RWPE1 (cell line): ENCODE results near the gene CCDC197.

Experiments
- CTCF ChIA-PET: fragments of 350-600 bp; sonication (Branson Sonifier 250); formaldehyde crosslinking; extraction: SDS; loops from one replicate; lab custom pipeline; 2021; lab: Yijun Ruan, JAX
- POLR2A ChIA-PET: fragments of 400-600 bp; formaldehyde crosslinking; extraction: SDS; loops from one replicate; lab custom pipeline; 2020; ENCODE audit warnings: antibody characterized with exemption; ENCODE audit not compliant: low non-redundant PET; lab: Yijun Ruan, JAX
- DNase-seq: peaks from one replicate; pipeline ENCODE4 v3.0.0; 2012; ENCODE audit warnings: low spot score
- H3K27ac ChIP-seq: fragments of 450-650 bp; 2 replicates; pipeline ENCODE4 v1.5.1; 2017
- TF ChIP-seq, protein P1 (sequence below): fragments of 450-650 bp; conservative IDR thresholded peaks from 2 replicates; pipeline ENCODE4 v1.5.1; 2017; ENCODE audit warnings: low read depth, mild to moderate bottlenecking

The CCDC197 gene

DNA sequence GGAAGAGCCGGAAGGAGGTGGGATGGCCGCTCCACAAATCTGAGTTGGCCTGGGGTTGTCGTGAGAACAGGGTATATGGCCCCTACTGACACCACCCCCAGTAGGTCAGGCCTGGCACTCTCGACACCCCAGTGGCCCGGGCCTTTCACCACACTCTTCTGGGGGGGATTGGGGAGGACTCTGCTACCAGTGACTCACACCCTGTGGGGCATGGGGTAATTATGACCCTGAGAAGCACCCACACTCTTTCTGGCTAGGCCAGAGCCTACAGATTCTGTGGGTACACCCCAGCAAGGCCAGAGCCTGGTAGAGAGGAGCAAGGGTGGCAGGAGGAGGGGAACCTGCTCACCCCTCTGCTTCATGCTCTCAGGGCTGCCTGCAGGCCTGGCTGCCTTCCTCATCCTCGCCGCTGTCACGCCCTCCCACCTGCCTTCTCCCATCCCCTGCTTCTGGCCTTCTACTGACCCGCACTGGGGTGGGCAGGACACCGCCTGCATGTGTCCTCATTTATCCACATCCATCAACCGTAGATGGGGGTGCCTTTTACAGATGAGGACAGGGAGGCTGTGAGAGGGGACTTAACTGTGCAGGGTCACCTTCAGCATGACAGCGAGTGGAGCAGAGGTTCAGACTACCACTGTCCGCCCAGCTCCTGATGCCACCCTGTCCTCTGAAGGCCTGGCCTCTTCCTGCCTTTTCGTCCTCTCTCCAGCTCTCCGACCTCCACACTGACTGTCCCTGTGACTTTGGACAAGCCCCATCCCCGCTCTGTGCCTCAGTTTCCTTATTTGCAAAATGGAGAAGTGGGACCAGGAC is 39.1 kb upstream of the CCDC197 start:
- CTCF ChIA-PET: interaction anchor here (0.6 to 2.3 kb wide), 2 partner anchors 18 to 122 kb away, joined by 3 to 9 read pairs; no protein-coding TSS in a partner anchor
- POLR2A ChIA-PET: no interaction called here
- TF ChIP-seq, protein P1, sequence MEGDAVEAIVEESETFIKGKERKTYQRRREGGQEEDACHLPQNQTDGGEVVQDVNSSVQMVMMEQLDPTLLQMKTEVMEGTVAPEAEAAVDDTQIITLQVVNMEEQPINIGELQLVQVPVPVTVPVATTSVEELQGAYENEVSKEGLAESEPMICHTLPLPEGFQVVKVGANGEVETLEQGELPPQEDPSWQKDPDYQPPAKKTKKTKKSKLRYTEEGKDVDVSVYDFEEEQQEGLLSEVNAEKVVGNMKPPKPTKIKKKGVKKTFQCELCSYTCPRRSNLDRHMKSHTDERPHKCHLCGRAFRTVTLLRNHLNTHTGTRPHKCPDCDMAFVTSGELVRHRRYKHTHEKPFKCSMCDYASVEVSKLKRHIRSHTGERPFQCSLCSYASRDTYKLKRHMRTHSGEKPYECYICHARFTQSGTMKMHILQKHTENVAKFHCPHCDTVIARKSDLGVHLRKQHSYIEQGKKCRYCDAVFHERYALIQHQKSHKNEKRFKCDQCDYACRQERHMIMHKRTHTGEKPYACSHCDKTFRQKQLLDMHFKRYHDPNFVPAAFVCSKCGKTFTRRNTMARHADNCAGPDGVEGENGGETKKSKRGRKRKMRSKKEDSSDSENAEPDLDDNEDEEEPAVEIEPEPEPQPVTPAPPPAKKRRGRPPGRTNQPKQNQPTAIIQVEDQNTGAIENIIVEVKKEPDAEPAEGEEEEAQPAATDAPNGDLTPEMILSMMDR: no peak
- DNase-seq: no peak
- H3K27ac ChIP-seq: no peak overlapping the region

DNA sequence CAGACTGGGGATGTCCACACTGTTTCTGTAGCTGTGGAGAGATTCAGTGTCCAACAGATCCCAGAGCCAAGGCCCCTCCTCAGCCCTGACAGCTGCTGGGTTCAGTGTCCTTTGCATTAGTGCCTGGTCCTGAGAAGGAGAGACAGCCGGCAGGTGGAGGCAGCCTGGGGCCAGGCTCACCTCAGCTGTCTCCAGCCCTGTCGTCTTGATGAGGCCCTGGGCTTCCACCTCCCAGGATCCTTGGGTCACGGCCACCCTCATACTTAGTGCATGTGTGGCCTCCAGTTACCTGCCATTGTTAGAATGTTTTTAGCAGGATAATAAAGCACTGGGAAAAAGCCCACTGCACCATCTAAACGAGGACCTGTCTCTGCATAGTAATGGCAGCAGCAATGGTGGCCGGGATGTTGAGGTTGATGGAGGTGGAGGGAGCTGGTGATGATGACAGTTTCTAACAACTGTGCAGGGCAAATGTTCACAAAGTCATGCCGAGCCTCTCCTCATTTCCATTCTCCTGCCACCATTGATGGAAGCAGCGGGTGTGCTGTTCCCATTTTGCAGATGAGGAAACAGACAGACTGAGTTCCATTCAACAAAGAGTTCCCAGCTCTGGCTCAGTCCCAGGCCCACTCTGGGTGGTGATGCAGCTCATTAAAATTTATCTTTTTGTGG is 38.4 kb upstream of the CCDC197 start:
- DNase-seq: no peak
- H3K27ac ChIP-seq: peak overlapping the region; percentile 73
- TF ChIP-seq, protein P1: no peak
- POLR2A ChIA-PET: no interaction called here
- CTCF ChIA-PET: interaction anchor here (0.7 to 2.3 kb wide), 2 partner anchors 19 to 26 kb away, joined by 3 to 9 read pairs; no protein-coding TSS in a partner anchor

DNA sequence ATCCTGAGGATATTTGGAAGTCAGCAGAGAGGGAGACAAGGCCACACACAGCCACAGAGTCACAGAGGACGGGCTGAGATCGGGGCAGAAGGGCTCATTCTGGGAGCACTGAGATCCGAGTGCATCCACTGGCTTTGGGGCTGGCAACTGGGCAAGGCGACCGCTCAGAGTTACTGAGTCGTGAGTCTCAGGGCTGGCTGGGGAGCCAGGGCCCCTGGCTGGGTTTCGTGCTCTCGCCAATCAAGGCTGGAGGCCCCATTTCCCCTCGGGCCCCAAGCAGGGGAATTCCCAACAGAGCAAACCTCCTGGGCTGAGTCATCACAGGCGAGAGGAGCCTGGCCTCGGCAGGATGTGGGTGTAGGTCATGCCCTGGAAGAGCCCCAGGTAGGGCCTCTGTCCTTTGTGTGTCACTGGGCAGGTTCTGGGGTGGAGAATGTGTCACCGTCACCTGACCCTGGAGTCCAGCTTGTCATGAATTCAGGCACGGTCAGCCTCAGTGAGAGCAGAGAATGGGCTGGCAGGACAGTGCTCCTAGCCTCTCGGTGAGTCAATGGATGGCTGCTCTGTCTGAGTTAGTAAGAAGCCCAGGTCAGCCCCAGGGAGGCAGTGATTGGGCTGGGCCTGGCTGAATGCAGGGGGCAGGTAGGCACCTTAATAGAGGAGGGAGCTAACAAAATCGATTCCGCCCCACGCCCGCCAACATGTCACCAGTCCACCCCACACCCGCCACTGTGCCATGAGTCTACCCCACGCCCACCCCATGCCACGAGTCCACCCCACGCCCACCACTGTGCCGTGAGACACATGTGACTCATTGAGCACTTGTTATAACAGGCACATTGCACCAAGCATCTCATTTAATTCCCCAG is 37.6 kb upstream of the CCDC197 start:
- H3K27ac ChIP-seq: peak overlapping the region; percentile 73
- TF ChIP-seq, protein P1: no peak
- DNase-seq: peak; percentile 94
- POLR2A ChIA-PET: no interaction called here
- CTCF ChIA-PET: interaction anchor here (0.7 to 2.3 kb wide), 2 partner anchors 20 to 26 kb away, joined by 3 to 9 read pairs; no protein-coding TSS in a partner anchor

DNA sequence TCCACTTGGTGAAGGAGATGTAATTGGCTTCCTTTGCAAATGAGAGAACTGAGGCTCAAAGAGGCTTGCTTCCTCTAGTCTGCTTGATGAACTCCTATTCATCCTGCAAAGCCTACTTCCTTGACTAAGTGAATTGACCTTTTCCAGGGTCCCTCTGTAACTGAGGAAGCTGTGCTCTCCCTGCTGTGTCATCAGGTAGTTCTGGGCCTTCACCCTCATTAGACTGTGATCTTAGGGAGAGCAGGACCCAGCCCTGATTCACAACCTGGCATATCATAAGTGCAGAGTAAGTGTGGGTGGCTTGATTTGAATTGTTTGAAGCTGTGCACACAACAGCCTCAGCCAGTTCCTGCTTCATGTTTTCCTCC is 37.0 kb upstream of the CCDC197 start:
- TF ChIP-seq, protein P1: no peak
- CTCF ChIA-PET: interaction anchor here (2.3 kb wide), 1 partner anchor 20 kb away, joined by 9 read pairs; no protein-coding TSS in a partner anchor
- H3K27ac ChIP-seq: peak overlapping the region; percentile 73
- POLR2A ChIA-PET: interaction anchor here (0.6 kb wide), 1 partner anchor 19 kb away, joined by 3 read pairs; no protein-coding TSS in a partner anchor
- DNase-seq: no peak

GRCh38 chr14:93960774-93961438 is 36.2 kb upstream of the CCDC197 start:
- ChIA-PET POLR2A (interaction anchor here (0.6 kb wide), 1 partner anchor 20 kb away, joined by 3 read pairs; no protein-coding TSS in a partner anchor), CTCF (interaction anchor here (1.0 kb wide), 1 partner anchor 21 kb away, joined by 3 read pairs; no protein-coding TSS in a partner anchor)
- H3K27ac ChIP-seq: no peak overlapping the region
- DNase-seq: no peak
- TF ChIP-seq, protein P1: no peak
